HUES48 (cell line): ENCODE results near the gene PDE1A.
"Not testable (repeated sequence)": the region's sequence is repeated elsewhere in the genome, so short reads cannot be mapped to it uniquely, and the experiment has no call there.

Experiments used
- H3K27ac ChIP-seq: one replicate; pipeline ENCODE4 v1.7.0; 2013; ENCODE audit warnings: low read depth, low read length, inconsistent platforms
- H3K27me3 ChIP-seq: 2 replicates; pipeline ENCODE4 v1.6.1; 2013; ENCODE audit warnings: mild to moderate bottlenecking, low read length; ENCODE audit not compliant: control insufficient read depth, insufficient read depth
- H3K36me3 ChIP-seq: 2 replicates; pipeline ENCODE4 v1.6.1; 2013; ENCODE audit warnings: low read length; ENCODE audit not compliant: control insufficient read depth, insufficient read depth
- H3K4me1 ChIP-seq: 2 replicates; pipeline ENCODE4 v1.6.1; 2013; ENCODE audit warnings: mild to moderate bottlenecking, low read length; ENCODE audit not compliant: control insufficient read depth, insufficient read depth
- H3K4me3 ChIP-seq: 2 replicates; pipeline ENCODE4 v1.5.1; 2013; ENCODE audit warnings: mild to moderate bottlenecking, low read depth, low read length
- H3K9ac ChIP-seq: 2 replicates; pipeline ENCODE4 v1.6.1; 2013; ENCODE audit warnings: mild to moderate bottlenecking, low read depth, low read length, moderate library complexity
- H3K9me3 ChIP-seq: 2 replicates; pipeline ENCODE4 v1.6.1; 2013; ENCODE audit warnings: low read length; ENCODE audit not compliant: control insufficient read depth, insufficient read depth

PDE1A gene

DNA sequence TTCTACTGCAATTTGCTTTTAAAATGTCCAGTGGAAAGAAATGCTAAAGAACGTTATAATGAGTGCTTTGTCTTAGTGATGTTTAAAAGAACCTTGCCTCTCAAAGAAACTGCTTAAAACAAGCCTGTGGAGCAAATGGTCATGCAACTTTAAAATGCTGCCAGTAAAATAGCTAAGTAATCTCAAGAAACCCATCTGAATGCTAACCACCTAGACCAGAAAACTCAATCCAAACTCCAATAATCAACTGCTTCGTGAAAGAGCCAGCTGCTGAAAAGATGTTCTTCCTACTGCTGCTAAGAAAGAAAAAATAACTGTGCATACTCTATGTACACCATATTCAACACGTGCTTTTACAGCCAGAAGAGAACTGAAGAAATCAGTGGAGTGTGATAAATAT lies 145.6 kb downstream of the PDE1A start:
- no peak overlapping the region for H3K9ac ChIP-seq
- no peaks in the 10 kb centered on the region for H3K27me3 ChIP-seq
- H3K4me1 ChIP-seq, result no peaks in the 10 kb centered on the region
- no peaks in the 10 kb centered on the region for H3K36me3 ChIP-seq
- no peak overlapping the region for H3K27ac ChIP-seq
- H3K4me3 ChIP-seq, result no peak overlapping the region
- no peaks in the 10 kb centered on the region for H3K9me3 ChIP-seq

DNA sequence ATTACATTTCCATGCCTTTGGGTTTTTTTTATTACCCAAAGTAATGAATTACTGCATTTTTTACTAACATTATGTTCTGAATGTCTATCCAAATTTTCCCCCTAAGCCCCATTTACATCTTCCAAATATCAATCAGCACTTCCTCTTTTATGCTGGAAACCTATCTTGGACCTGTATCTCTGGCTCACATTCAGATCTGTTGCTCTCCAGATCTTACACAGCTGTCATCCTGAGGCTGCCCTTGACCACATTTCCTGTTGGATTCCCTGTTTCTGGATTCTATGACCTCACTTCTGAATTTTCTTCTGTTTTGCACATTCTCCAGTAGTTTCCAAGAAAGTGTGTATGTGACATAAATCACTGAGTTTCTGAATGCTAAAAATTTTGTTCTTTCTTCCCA lies 146.7 kb downstream of the PDE1A start:
- Histone ChIP-seq H3K27me3 (no peaks in the 10 kb centered on the region), H3K4me3 (no peak overlapping the region), H3K9me3 (no peaks in the 10 kb centered on the region), H3K36me3 (no peaks in the 10 kb centered on the region), H3K9ac (no peak overlapping the region), H3K27ac (no peak overlapping the region), H3K4me1 (no peaks in the 10 kb centered on the region)

DNA sequence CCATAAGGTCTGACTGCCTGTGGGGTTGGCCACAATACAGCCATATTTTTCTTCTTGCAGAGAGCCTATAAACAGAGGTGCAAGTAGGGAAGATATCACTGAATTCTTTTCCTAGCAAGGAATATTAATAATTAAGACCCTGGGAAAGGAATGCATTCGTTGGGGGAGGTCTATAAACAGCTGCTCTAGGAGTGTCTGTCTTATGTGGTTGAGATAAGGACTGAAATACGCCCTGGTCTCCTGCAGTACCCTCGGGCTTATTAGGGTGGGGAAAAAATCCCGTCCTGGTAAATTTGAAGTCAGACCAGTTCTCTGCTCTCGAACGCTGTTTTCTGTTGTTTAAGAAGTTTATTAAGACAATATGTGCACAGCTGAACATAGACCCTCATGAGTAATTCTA lies 150.2 kb downstream of the PDE1A start:
- H3K4me3 ChIP-seq, H3K36me3 ChIP-seq, H3K27me3 ChIP-seq, H3K9ac ChIP-seq, H3K4me1 ChIP-seq, H3K9me3 ChIP-seq, H3K27ac ChIP-seq: not testable (repeated sequence)

DNA sequence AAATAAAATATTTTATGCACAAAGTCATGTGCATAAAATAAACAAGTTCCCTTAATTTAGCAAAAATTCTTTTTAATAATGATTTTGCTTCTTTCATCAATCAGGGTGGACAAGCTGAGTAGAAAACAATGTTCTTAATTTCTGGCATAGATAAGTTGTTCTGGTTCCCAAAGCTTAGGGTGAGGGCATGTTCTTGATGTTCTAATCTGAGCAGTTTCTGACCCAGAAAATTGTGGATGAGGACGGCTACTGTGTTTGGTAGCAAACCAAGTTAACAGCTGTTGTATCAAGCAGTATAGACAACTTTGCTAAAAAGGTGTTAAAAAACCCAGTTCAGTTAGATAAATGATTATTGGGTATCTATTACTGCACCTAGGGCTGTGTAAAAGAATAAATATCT lies 158.9 kb downstream of the PDE1A start:
- Histone ChIP-seq H3K27ac (no peak overlapping the region), H3K9me3 (no peaks in the 10 kb centered on the region), H3K4me3 (no peak overlapping the region), H3K9ac (no peak overlapping the region), H3K36me3 (no peaks in the 10 kb centered on the region), H3K27me3 (no peaks in the 10 kb centered on the region), H3K4me1 (no peaks in the 10 kb centered on the region)

DNA sequence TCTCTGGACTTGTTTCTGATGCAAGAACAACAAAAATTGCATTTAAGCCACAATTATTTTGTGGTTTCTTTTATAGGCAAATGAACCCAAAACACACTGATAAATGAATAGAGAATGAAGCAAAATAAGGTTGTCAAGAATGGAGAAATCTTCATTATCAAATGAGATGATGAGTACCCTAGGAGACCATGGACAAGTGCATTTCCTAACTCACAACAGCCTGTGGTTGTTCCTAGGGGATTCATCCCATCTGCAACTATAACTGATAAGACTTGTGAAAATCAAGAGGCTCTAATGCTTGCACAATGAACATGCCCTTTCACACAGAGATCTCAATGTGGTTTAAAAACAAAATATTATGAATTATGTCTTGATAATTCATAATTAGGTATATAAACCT lies 159.9 kb downstream of the PDE1A start:
- no peaks in the 10 kb centered on the region for H3K4me1 ChIP-seq
- no peaks in the 10 kb centered on the region for H3K9me3 ChIP-seq
- H3K27ac ChIP-seq, result no peak overlapping the region
- H3K4me3 ChIP-seq, result no peak overlapping the region
- no peak overlapping the region for H3K9ac ChIP-seq
- H3K27me3 ChIP-seq, result no peaks in the 10 kb centered on the region
- no peaks in the 10 kb centered on the region for H3K36me3 ChIP-seq

DNA sequence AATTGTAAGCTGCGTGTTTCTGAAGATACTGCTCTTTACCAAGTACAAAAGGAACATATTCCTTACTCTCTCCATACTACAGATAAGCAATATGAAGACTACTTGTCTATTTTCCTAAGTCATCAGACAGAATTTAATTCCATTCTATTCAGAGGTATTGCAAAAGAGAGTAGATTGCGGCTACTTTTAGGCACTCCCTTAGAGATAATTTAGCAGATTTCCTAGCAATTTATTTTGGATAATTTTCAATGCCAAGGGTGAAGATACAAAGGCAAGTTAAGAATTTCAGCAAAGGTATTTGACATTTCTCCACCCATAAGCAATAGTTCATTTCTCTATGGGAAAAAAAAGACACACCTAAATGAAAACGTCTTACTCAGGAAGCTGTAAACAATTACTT lies 161.1 kb downstream of the PDE1A start:
- no peak overlapping the region for H3K9ac ChIP-seq
- H3K4me1 ChIP-seq, result no peaks in the 10 kb centered on the region
- no peak overlapping the region for H3K27ac ChIP-seq
- no peak overlapping the region for H3K4me3 ChIP-seq
- no peaks in the 10 kb centered on the region for H3K36me3 ChIP-seq
- no peaks in the 10 kb centered on the region for H3K9me3 ChIP-seq
- H3K27me3 ChIP-seq, result no peaks in the 10 kb centered on the region

DNA sequence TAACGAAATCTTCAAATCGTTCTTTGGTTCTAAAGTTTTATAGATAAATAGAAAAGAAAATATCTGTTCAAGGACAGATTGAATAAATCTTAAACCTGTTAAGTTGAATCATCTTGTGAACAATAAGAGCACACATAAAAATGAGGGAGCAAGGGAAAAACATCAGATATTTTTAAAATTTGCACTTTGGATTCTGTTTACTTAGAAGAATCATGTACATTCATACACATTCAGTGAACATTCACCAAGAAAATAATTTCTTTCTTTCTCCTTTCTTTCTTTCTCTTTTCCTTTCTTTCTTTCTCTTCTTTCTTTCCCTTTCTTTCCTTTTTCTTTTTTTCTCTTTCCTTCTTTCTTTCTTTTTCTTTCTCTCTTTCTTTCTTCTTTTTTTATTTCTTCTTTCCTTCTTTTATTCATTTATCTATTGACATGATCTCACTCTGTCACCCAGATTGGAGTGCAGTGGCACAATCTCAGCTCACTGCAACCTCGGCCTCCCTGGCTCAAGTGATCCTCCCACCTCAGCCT lies 164.9 kb downstream of the PDE1A start:
- Histone ChIP-seq H3K4me3 (no peak overlapping the region), H3K4me1 (peaks cover 11% of the 10 kb centered on the region; the same call in 1 of the 2 replicates), H3K27me3 (no peaks in the 10 kb centered on the region), H3K9ac (no peak overlapping the region), H3K36me3 (no peaks in the 10 kb centered on the region), H3K27ac (no peak overlapping the region), H3K9me3 (no peaks in the 10 kb centered on the region)

DNA sequence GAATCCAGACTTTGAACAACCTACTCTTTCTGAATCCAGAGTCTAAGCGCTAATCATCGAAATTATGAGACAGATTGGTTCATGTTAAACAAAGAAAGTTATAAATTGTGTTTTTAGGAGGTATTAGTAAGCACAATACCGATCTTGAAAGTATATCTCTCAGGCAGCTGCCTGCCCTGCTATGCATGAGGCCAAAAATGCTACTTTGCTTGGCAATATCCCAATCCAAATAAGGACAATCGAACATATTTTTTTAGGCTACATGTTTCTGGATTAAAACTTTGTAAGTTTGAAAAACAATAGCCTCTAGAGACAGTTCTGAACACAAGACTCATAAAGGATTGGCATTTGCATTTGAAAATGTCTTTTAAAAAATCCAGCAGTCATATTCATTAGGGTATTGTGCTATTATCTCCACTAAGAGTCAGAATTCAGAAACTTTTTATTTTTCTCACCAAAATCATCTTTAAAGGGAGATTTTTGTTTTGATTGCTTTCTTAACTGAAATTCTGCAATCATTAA lies 167.1 kb downstream of the PDE1A start:
- no peak overlapping the region for H3K9ac ChIP-seq
- no peak overlapping the region for H3K27ac ChIP-seq
- no peaks in the 10 kb centered on the region for H3K36me3 ChIP-seq
- H3K9me3 ChIP-seq, result no peaks in the 10 kb centered on the region
- peaks cover 11% of the 10 kb centered on the region; the same call in 1 of the 2 replicates for H3K4me1 ChIP-seq
- no peaks in the 10 kb centered on the region for H3K27me3 ChIP-seq
- no peak overlapping the region for H3K4me3 ChIP-seq

DNA sequence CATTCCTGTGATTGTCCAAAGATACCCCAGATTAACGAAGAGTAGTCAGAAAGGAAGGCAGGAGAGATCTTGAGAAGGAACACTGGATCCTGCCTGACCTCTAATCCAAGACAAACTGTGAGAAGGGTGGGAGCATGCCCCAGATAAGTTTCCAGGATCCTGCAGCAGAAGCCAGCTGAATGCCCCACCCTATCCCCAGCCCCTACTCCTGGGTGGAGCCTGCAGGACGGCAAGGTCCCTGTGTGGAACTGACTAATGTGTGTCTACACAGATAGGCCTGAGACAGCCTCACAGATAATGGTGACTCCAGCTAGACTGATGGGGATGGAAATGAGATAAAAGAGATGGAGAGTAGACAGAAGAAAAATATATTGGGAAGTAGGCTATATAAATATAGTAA lies 174.3 kb downstream of the PDE1A start:
- Histone ChIP-seq H3K27ac (no peak overlapping the region), H3K27me3 (no peaks in the 10 kb centered on the region), H3K4me3 (no peak overlapping the region), H3K9ac (no peak overlapping the region), H3K9me3 (no peaks in the 10 kb centered on the region), H3K4me1 (no peaks in the 10 kb centered on the region), H3K36me3 (no peaks in the 10 kb centered on the region)

DNA sequence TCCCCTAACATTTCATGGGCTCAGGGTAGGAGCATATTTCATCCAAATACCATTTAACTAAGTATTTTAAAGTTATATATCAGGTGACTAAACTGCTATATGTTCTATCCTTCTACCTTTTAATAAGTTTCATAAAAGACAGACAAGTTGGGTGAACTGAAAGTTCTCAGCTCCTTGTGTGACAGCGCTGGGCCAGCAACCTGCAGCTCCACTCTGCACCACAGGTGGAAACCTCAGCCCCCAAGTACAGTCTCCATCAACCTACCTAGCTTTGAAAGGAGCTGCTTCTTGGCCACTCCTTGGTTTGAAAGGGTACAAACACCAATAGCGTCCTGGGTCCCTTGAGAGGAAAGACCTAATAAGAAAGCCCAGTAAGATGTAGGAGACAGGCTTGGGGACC lies 177.9 kb downstream of the PDE1A start:
- Histone ChIP-seq H3K36me3 (no peaks in the 10 kb centered on the region), H3K4me3 (no peak overlapping the region), H3K9me3 (no peaks in the 10 kb centered on the region), H3K27ac (no peak overlapping the region), H3K4me1 (no peaks in the 10 kb centered on the region), H3K9ac (no peak overlapping the region), H3K27me3 (no peaks in the 10 kb centered on the region)

DNA sequence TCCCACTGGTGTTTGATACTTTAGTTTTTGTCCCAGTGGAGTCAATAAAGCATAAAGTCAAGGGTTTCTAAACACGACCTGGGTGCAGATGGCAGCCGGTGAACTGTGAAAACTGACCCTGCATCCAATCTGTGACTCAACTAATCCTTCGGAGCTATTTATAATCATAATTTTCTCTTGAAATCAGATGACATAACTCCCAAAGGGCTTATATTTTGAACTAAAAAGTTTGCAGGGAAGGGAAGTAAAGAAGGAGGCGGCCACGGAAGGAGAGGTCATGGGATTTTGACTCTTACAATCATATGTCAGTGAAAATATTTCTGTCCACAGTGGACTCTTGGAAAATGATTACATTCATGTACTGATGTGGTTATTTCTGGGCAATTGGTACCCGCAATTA lies 178.5 kb downstream of the PDE1A start:
- no peak overlapping the region for H3K9ac ChIP-seq
- H3K36me3 ChIP-seq, result no peaks in the 10 kb centered on the region
- H3K27ac ChIP-seq, result no peak overlapping the region
- H3K4me3 ChIP-seq, result no peak overlapping the region
- H3K9me3 ChIP-seq, result no peaks in the 10 kb centered on the region
- no peaks in the 10 kb centered on the region for H3K4me1 ChIP-seq
- no peaks in the 10 kb centered on the region for H3K27me3 ChIP-seq

DNA sequence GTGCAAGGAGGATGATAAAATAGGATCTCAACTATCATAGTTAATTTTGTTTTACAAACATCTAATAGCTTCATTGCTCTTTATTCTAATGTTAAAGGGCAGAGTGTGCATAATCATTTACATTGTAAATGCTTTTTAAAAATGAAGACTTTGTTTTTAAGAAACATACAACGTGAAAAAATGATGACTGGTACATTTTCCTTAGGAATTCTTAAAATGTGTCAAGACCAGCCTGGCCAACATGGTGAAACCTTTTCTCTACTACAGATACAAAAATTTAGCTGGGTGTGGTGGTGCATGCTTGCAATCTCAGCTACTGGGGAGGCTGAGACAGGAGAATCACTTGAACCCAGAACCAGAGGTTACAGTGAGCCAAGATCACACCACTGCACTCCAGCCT lies 179.0 kb downstream of the PDE1A start:
- Histone ChIP-seq H3K4me3 (no peak overlapping the region), H3K27ac (no peak overlapping the region), H3K9me3 (no peaks in the 10 kb centered on the region), H3K27me3 (no peaks in the 10 kb centered on the region), H3K36me3 (no peaks in the 10 kb centered on the region), H3K9ac (no peak overlapping the region), H3K4me1 (no peaks in the 10 kb centered on the region)
